ENCODE results near the gene CSPG4. TPM values are rescaled to one million over a fixed set of nuclear protein-coding genes. Genes with fewer than 3 reads are reported as not detected.

Gene CSPG4
- total and polyA plus RNA-seq, 9 of the 15 experiments (the other 6 are each of a cell fraction or from before 2014, with no cell fraction given) = under 0.01 to 0.07 (median 0.04) TPM; not detected in 5

DNA sequence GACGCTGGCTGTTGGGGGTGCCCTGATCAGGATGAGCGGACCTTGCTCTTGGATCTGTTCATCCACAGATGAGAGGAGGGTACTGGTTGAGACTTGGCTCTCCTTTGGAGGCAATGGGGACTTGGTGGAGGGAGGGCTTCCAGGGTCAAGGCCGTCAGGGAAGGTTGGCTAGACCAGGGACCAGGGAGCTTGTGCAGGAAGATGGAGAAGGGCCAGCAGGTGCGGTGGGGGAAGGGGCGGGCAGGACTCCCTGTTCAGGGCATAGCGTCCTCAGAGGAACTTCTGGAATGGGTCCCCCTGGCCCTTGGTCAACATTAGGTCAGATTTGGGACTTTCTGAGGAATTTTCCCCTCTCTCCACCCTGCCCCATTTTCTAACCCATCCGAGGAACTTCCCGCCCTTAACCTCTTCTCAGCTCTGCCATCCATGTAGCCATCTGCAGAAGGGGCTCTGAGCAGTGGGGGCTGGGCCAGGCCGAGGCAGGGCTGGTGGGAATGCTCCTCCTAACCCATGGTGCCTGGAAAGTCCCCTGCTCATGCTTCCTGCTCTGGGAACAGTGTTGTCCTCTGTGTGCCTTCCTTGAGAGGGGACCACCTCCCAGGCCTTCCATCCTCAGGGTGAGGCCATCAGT lies 53.4 kb downstream of the CSPG4 start:
- no peaks in the 10 kb centered on the region for H3K9me3 ChIP-seq (replicated peaks; ENCODE audit: control insufficient read depth, insufficient read depth, low read depth, low read length)
- no TSS peak for BruUV-seq (replicated peaks)
- WGBS (ENCODE audit: insufficient coverage, low coverage, missing lambda C conversion rate) = 71% methylated on average over 9 of the region's 9 CpGs
- H4K20me1 ChIP-seq (replicated peaks; ENCODE audit: control insufficient read depth, insufficient read depth, low read length) = 0 out of 2 replicates have a peak, but pooled peaks cover 7% of the 10 kb centered on the region
- intact Hi-C loops (cut with micrococcal nuclease) = no loop called here
- no peak overlapping the region for H3K9ac ChIP-seq (ENCODE audit: insufficient read depth in 1 of 2, low read depth in 2 of 2, low read length in 2 of 2)
- no peak overlapping the region for H2AFZ ChIP-seq (ENCODE audit: low read depth, low read length)
- H3K79me2 ChIP-seq (ENCODE audit: control insufficient read depth, insufficient read depth, low read length) = peaks cover 4% of the 10 kb centered on the region; the same call in 1 of the 3 replicates
- H3K9me1 ChIP-seq (ENCODE audit: control insufficient read depth, insufficient read depth, low read length) = no peaks in the 10 kb centered on the region
- TF ChIP-seq THRA (IDR thresholded peaks at IDR 0.05) (no peak), RFX7 (CRISPR knock-in tag; IDR thresholded peaks at IDR 0.05) (no peak), MGA (IDR thresholded peaks at IDR 0.05) (no peak), NR2F6 (CRISPR knock-in tag; IDR thresholded peaks at IDR 0.05) (no peak), NR3C1 (CRISPR knock-in tag; IDR thresholded peaks at IDR 0.05) (no peak), HMG20A (CRISPR knock-in tag; conservative IDR thresholded peaks at IDR 0.05) (no peak)
- H3K4me3 ChIP-seq = no peak overlapping the region
- FAIRE-seq (no peak), ATAC-seq (no peak), DNase-seq (ENCODE audit: extremely low read depth in 1 of 4, low spot score in 3 of 4) (no peak)
- H3K36me3 ChIP-seq (ENCODE audit: control insufficient read depth, insufficient read depth, low read length) = peaks cover 28% of the 10 kb centered on the region; the same call in 2 of the 3 replicates
- H3K27ac ChIP-seq (ENCODE audit: extremely low read depth, low read depth, low read length) = no peak overlapping the region
- H3K4me2 ChIP-seq (ENCODE audit: insufficient read depth, low read length) = no peak overlapping the region
- in situ Hi-C loops (cut with MboI) = no loop called here
- POLR2A ChIA-PET = interaction anchor here (0.6 to 1.4 kb wide), 2 partner anchors 9 to 423 kb away, joined by 3 read pairs; no protein-coding TSS in a partner anchor
- peaks cover 0 to 19% of the 10 kb centered on the region in 2 experiments; a peak in 2 of 5 replicates for H3K4me1 ChIP-seq (replicated peaks in 1 of 2; ENCODE audit: control insufficient read depth in 2 of 2, insufficient read depth in 2 of 2, low read length in 2 of 2)
- H3K27me3 ChIP-seq (ENCODE audit: control insufficient read depth in 2 of 2, insufficient read depth in 2 of 2, low read length in 2 of 2) = no peaks in the 10 kb centered on the region
- CTCF ChIA-PET (ENCODE audit: low intra/inter-chr PET ratio) = no interaction called here
